Measurements from ENCODE around the gene SH2D4B.

DNA sequence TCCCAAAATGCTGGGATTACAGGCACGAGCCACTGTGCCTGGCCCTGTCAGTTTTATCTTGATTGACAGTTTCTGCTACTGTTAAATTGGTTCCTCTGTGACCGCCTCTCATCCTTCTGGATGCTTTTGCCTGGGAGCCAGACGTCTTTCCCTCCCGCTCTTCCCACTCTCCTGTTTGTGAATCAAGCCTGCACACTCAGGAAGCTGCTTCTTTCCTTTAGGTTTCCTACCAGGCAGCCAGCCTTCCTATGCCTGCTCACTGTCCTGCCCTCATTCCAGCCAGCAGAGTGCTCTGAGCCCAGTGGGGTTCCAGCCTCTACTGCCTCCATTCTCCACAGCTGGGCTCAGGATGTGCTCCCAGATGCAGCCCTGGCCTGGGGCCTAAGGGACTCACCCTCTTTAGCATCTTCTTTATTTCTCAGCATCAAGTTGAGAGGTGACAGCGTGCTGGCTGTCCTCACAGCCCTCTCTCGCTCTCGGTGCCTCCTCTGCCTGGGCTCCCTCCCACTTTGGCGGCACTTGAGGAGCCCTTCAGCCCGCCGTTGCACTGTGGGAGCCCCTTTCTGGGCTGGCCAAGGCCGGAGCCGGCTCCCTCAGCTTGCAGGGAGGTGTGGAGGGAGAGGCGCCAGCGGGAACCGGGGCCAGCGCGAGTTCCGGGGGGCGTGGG is 5.1 kb downstream of the SH2D4B start:
- TF ChIP-seq, protein P1, sequence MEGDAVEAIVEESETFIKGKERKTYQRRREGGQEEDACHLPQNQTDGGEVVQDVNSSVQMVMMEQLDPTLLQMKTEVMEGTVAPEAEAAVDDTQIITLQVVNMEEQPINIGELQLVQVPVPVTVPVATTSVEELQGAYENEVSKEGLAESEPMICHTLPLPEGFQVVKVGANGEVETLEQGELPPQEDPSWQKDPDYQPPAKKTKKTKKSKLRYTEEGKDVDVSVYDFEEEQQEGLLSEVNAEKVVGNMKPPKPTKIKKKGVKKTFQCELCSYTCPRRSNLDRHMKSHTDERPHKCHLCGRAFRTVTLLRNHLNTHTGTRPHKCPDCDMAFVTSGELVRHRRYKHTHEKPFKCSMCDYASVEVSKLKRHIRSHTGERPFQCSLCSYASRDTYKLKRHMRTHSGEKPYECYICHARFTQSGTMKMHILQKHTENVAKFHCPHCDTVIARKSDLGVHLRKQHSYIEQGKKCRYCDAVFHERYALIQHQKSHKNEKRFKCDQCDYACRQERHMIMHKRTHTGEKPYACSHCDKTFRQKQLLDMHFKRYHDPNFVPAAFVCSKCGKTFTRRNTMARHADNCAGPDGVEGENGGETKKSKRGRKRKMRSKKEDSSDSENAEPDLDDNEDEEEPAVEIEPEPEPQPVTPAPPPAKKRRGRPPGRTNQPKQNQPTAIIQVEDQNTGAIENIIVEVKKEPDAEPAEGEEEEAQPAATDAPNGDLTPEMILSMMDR (IDR thresholded peaks at IDR 0.05) = no peak
- no peak for TF ChIP-seq EP300 (IDR thresholded peaks at IDR 0.05)
- no peak for TF ChIP-seq POLR2A (IDR thresholded peaks at IDR 0.05)

All from tibial nerve (tissue), 4 donors.